Fibroblast of villous mesenchyme (primary cell): ENCODE results near the gene RFX7. TPM values are rescaled to one million over a fixed set of nuclear protein-coding genes. Genes with fewer than 3 reads are reported as not detected.

Source experiments
- DNase-seq: peaks from one replicate; pipeline ENCODE4 v3.0.0-alpha.2; 2010; ENCODE audit warnings: low read depth
- H3K4me3 ChIP-seq: 2 replicates; pipeline ENCODE4 v1.5.1; 2011; ENCODE audit warnings: low read depth, mild to moderate bottlenecking, low read length
- CTCF ChIP-seq: IDR thresholded peaks from 2 replicates; pipeline ENCODE4 v1.5.1; 2012; ENCODE audit warnings: low read depth, mild to moderate bottlenecking, low read length; ENCODE audit not compliant: insufficient read depth
- total RNA-seq: library from RNA; depleted of rRNA; stranded (reverse); fragments of >200 nt; gene quantifications from 2 replicates; pipeline ENCODE4 v1.2.3, GENCODE V29; 2012

RFX7 gene
- 6.4 and 9.9 TPM in 2 replicates for total RNA-seq

- peak; percentile 71 for DNase-seq
- TF ChIP-seq CTCF: no peak
Observed at GRCh38 chr15:56243163-56244037, at the start of gene RFX7. TSS of gene RFX7 (minus strand) at chr15:56243879. CDS start at chr15:56243285, 594 bp downstream.

DNA sequence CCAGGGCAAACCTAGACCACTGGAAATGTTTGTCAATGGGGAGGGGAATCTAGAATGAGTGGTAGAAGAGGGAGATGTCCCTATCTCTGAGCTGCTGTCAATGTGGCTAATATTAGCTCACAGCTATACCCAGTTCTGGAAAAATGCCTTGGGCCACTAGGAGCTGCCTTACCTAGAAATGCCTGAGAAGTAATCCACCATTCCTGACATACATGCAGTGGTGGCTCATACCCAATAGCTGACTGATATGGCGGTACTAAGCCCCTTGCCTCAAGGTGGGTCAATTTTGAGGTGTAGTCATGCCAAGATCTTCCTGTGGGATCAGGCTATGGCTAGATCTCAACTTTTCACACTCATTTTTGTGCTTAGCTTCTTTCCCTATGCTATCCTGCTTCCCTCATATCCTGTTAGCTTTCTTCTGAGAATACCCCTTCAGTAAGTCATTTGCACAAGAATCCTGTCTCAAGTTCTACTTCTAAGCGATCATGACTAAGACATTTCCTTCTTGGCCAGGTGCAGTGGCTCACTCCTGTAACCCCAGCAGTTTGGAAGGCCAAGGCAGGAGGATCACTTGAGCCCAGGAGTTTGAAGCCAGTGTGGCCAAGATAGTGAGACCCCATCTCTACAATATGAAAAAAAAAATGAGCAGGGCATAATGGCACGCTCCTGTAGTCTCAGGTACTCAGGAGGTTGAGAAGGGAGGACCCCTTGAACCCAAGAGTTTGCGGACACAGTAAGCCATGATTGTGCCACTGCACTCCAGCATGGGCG is 49.1 kb upstream of the RFX7 start:
- no peak for DNase-seq
- no peak for TF ChIP-seq CTCF
- no peak overlapping the region for H3K4me3 ChIP-seq

More at GRCh38 chr15:56243163-56244037, at the start of gene RFX7:
- peak within 1 kb of the TSS; percentile 79 for H3K4me3 ChIP-seq

GRCh38 chr15:56291741-56292140 is 48.1 kb upstream of the RFX7 start:
- H3K4me3 ChIP-seq: no peak overlapping the region
- no peak for DNase-seq
- TF ChIP-seq CTCF: no peak

- no peak for TF ChIP-seq CTCF
- no peak for DNase-seq
- no peak overlapping the region for H3K4me3 ChIP-seq
Observed at GRCh38 chr15:56286213-56286612, 42.5 kb upstream of the RFX7 start.

- no peak overlapping the region for H3K4me3 ChIP-seq
- DNase-seq: no peak
- TF ChIP-seq CTCF: no peak
Observed at GRCh38 chr15:56281145-56281544, 37.5 kb upstream of the RFX7 start.

DNA sequence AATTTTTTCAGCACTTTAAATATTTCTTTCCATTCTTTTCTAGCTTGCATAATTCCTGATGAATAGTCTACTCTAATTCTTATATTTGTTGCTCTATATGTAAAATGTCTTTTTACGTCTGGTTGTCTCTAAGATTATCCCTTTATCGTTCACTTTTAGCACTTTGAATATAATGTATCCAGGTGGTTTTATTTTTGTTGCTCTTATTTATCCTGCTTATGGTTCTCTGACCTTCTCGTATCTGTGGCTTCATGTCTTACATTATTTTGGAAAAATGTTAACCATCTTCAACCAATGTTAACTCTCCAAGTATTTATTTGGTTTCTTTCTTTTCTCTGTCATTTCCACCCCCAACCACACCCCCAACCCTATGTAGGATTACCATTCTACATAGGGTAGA is 30.0 kb upstream of the RFX7 start:
- no peak overlapping the region for H3K4me3 ChIP-seq
- TF ChIP-seq CTCF: no peak
- DNase-seq: no peak
